ENCODE data around the gene LRP8. TPM values are rescaled to one million over a fixed set of nuclear protein-coding genes. Genes with fewer than 3 reads are reported as not detected.

Gene LRP8
- polyA plus RNA-seq, 1 of the 3 experiments (the other 2 are of a cell fraction) = 19.9 TPM

DNA sequence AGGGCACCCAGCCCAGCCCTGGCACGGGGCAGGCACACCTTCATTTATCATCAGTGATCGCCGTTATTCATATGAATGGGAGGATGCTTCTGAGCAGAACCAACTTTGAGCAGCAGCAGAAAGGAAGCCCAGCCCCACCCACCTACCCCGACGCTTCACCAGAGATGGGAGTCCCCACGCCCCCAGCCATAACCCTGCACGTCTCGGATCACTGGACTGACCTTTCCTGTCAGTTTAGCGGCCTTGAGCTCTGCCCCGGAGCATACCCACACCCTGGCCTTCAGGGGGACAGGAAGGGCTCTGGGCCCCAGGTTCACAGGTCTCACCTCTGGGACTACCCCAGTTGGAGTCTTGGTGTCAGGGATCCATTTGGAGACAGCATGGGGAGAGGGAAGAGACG is 18.1 kb downstream of the LRP8 start:
- 91% methylated on average over 8 of the region's 11 CpGs for WGBS (ENCODE audit: low lambda C conversion rate)
- H3K27ac ChIP-seq (ENCODE audit: low read depth in 2 of 2, low read length in 1 of 2) = no peak overlapping the region
- DNase-seq = no peak
- no peak overlapping the region for H2AFZ ChIP-seq (ENCODE audit: low read depth)
- H3K27me3 ChIP-seq (ENCODE audit: insufficient read depth) = no peaks in the 10 kb centered on the region
- no peak overlapping the region for H3K4me3 ChIP-seq (ENCODE audit: low read depth in 2 of 2, low read length in 1 of 2)
- no peaks in the 10 kb centered on the region for H3K9me3 ChIP-seq
- no peaks in the 10 kb centered on the region for H3F3A ChIP-seq (replicated peaks; ENCODE audit: insufficient read depth)
- POLR2A ChIA-PET = no interaction called here
- no peak overlapping the region for H3K4me2 ChIP-seq
- TF ChIP-seq RAD21 (IDR thresholded peaks at IDR 0.05; ENCODE audit: low read length) (no peak), NFIC (IDR thresholded peaks at IDR 0.05; ENCODE audit: borderline replicate concordance) (no peak), FOSL2 (IDR thresholded peaks at IDR 0.05; ENCODE audit: borderline replicate concordance, low read depth) (no peak), RXRA (IDR thresholded peaks at IDR 0.05; ENCODE audit: borderline replicate concordance, low read depth) (no peak), RCOR1 (IDR thresholded peaks at IDR 0.05; ENCODE audit: low read length) (no peak), CHD2 (IDR thresholded peaks at IDR 0.05; ENCODE audit: low read length, partially characterized antibody) (no peak), MEF2A (IDR thresholded peaks at IDR 0.05; ENCODE audit: borderline replicate concordance, low read depth) (no peak), TAF1 (IDR thresholded peaks at IDR 0.05; ENCODE audit: borderline replicate concordance, low read depth, low read length) (no peak), FOXJ3 (CRISPR knock-in tag; IDR thresholded peaks at IDR 0.05) (no peak), EZH2phosphoT487 (IDR thresholded peaks at IDR 0.05; ENCODE audit: borderline replicate concordance, low read depth) (no peak), TCF12 (IDR thresholded peaks at IDR 0.05) (no peak)
- TF ChIP-seq, protein P1, sequence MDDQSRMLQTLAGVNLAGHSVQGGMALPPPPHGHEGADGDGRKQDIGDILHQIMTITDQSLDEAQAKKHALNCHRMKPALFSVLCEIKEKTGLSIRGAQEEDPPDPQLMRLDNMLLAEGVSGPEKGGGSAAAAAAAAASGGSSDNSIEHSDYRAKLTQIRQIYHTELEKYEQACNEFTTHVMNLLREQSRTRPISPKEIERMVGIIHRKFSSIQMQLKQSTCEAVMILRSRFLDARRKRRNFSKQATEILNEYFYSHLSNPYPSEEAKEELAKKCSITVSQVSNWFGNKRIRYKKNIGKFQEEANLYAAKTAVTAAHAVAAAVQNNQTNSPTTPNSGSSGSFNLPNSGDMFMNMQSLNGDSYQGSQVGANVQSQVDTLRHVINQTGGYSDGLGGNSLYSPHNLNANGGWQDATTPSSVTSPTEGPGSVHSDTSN (IDR thresholded peaks at IDR 0.05) = no peak
- TF ChIP-seq, protein P2, sequence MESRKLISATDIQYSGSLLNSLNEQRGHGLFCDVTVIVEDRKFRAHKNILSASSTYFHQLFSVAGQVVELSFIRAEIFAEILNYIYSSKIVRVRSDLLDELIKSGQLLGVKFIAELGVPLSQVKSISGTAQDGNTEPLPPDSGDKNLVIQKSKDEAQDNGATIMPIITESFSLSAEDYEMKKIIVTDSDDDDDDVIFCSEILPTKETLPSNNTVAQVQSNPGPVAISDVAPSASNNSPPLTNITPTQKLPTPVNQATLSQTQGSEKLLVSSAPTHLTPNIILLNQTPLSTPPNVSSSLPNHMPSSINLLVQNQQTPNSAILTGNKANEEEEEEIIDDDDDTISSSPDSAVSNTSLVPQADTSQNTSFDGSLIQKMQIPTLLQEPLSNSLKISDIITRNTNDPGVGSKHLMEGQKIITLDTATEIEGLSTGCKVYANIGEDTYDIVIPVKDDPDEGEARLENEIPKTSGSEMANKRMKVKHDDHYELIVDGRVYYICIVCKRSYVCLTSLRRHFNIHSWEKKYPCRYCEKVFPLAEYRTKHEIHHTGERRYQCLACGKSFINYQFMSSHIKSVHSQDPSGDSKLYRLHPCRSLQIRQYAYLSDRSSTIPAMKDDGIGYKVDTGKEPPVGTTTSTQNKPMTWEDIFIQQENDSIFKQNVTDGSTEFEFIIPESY (IDR thresholded peaks at IDR 0.05; ENCODE audit: borderline replicate concordance, low read depth) = no peak
- TF ChIP-seq, protein P3, sequence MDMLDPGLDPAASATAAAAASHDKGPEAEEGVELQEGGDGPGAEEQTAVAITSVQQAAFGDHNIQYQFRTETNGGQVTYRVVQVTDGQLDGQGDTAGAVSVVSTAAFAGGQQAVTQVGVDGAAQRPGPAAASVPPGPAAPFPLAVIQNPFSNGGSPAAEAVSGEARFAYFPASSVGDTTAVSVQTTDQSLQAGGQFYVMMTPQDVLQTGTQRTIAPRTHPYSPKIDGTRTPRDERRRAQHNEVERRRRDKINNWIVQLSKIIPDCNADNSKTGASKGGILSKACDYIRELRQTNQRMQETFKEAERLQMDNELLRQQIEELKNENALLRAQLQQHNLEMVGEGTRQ (IDR thresholded peaks at IDR 0.05; ENCODE audit: borderline replicate concordance, low read depth, low read length) = no peak
- TF ChIP-seq, protein P4, sequence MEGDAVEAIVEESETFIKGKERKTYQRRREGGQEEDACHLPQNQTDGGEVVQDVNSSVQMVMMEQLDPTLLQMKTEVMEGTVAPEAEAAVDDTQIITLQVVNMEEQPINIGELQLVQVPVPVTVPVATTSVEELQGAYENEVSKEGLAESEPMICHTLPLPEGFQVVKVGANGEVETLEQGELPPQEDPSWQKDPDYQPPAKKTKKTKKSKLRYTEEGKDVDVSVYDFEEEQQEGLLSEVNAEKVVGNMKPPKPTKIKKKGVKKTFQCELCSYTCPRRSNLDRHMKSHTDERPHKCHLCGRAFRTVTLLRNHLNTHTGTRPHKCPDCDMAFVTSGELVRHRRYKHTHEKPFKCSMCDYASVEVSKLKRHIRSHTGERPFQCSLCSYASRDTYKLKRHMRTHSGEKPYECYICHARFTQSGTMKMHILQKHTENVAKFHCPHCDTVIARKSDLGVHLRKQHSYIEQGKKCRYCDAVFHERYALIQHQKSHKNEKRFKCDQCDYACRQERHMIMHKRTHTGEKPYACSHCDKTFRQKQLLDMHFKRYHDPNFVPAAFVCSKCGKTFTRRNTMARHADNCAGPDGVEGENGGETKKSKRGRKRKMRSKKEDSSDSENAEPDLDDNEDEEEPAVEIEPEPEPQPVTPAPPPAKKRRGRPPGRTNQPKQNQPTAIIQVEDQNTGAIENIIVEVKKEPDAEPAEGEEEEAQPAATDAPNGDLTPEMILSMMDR (IDR thresholded peaks at IDR 0.05) = no peak
- TF ChIP-seq, protein P5, sequence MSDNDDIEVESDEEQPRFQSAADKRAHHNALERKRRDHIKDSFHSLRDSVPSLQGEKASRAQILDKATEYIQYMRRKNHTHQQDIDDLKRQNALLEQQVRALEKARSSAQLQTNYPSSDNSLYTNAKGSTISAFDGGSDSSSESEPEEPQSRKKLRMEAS (IDR thresholded peaks at IDR 0.05; ENCODE audit: low read depth) = no peak
- H3K79me2 ChIP-seq (ENCODE audit: insufficient read depth) = no peaks in the 10 kb centered on the region
- no peak overlapping the region for H3K9ac ChIP-seq
- CTCF ChIA-PET = interaction anchor here (0.6 to 3.5 kb wide), 2 partner anchors 32 to 248 kb away, joined by 3 to 14 read pairs; no protein-coding TSS in a partner anchor
- H4K20me1 ChIP-seq (ENCODE audit: insufficient read depth) = no peaks in the 10 kb centered on the region
- H3K36me3 ChIP-seq (replicated peaks in 1 of 2; ENCODE audit: control insufficient read depth in 1 of 2, insufficient read depth in 2 of 2, low read length in 1 of 2) = no peaks in the 10 kb centered on the region
- no peaks in the 10 kb centered on the region for H3K9me2 ChIP-seq
- peaks cover 0 to 63% of the 10 kb centered on the region in 2 experiments; a peak in 1 of 4 replicates for H3K4me1 ChIP-seq (ENCODE audit: control insufficient read depth in 1 of 2, insufficient read depth in 2 of 2, low read depth in 1 of 2, low read length in 1 of 2)

All from SK-N-SH (cell line).